ENCODE data around the gene NDE1.
"Not testable (repeated sequence)": the region's sequence is repeated elsewhere in the genome, so short reads cannot be mapped to it uniquely, and the experiment has no call there.

The NDE1 gene

GRCh38 chr16:15620611-15621195 lies 29.3 kb upstream of the NDE1 start:
- DNase-seq (ENCODE audit: low read depth in 3 of 3): no peak

GRCh38 chr16:15621456-15621855 lies 28.6 kb upstream of the NDE1 start:
- DNase-seq (ENCODE audit: low read depth in 3 of 3): no peak

- DNase-seq (ENCODE audit: low read depth in 3 of 3): no peak
These were observed 28.2 kb upstream of the NDE1 start for GRCh38 chr16:15621889-15622288.

GRCh38 chr16:15631730-15632409 lies 18.2 kb upstream of the NDE1 start:
- DNase-seq (ENCODE audit: low read depth in 3 of 3): no peak

GRCh38 chr16:15635926-15636325 lies 14.1 kb upstream of the NDE1 start:
- DNase-seq (ENCODE audit: low read depth in 3 of 3): no peak

GRCh38 chr16:15636392-15636873 lies 13.6 kb upstream of the NDE1 start:
- DNase-seq (ENCODE audit: low read depth in 3 of 3): no peak

GRCh38 chr16:15639061-15639568 lies 10.9 kb upstream of the NDE1 start:
- no peak for DNase-seq (ENCODE audit: low read depth in 3 of 3)

GRCh38 chr16:15640966-15641365 lies 9.1 kb upstream of the NDE1 start:
- DNase-seq (ENCODE audit: low read depth in 3 of 3): no peak

GRCh38 chr16:15641753-15642556 lies 8.1 kb upstream of the NDE1 start:
- no peak for DNase-seq (ENCODE audit: low read depth in 3 of 3)

GRCh38 chr16:15642557-15643047 lies 7.4 kb upstream of the NDE1 start:
- DNase-seq (ENCODE audit: low read depth in 3 of 3): peak in 2 of 3 experiments; percentile 38 to 63

- peak; percentile 98 to 100 (median 99) for DNase-seq (ENCODE audit: low read depth in 3 of 3)
These were observed 6.7 kb upstream of the NDE1 start, which contains the start of gene MARF1 for GRCh38 chr16:15643048-15643945. MARF1 (minus strand) TSS chr16:15643154; CDS start chr16:15639233, 3,921 bp downstream.

GRCh38 chr16:15643946-15644250 lies 6.1 kb upstream of the NDE1 start:
- DNase-seq (ENCODE audit: low read depth in 3 of 3): no peak

GRCh38 chr16:15644267-15644961 lies 5.6 kb upstream of the NDE1 start:
- DNase-seq (ENCODE audit: low read depth in 3 of 3): no peak

GRCh38 chr16:15644962-15645465 lies 5.0 kb upstream of the NDE1 start:
- DNase-seq (ENCODE audit: low read depth in 3 of 3): not testable (repeated sequence)

- DNase-seq (ENCODE audit: low read depth in 3 of 3): not testable (repeated sequence)
These were observed 3.3 kb upstream of the NDE1 start for GRCh38 chr16:15646557-15647293.

- DNase-seq (ENCODE audit: low read depth in 3 of 3): no peak
These were observed 2.6 kb upstream of the NDE1 start for GRCh38 chr16:15647294-15648014.

- DNase-seq (ENCODE audit: low read depth in 3 of 3): no peak
These were observed 1.8 kb upstream of the NDE1 start for GRCh38 chr16:15648135-15648730.

GRCh38 chr16:15649311-15649710 lies 734 bp upstream of the NDE1 start:
- not testable (repeated sequence) for DNase-seq (ENCODE audit: low read depth in 3 of 3)

GRCh38 chr16:15649727-15650018 lies 372 bp upstream of the NDE1 start:
- no peak for DNase-seq (ENCODE audit: low read depth in 3 of 3)
